HG02970 (cell line): ENCODE measurements around the gene RAB40B.

Experiments used
- ATAC-seq: cut with Tn5 transposase; IDR thresholded peaks from one replicate; pipeline ENCODE4 v1.9.1; 2021; ENCODE audit warnings: mild to moderate bottlenecking, moderate library complexity, moderate number of reproducible peaks; ENCODE audit not compliant: unreplicated experiment, low FRiP score

Gene RAB40B

GRCh38 chr17:82694647-82695046 lies 3.9 kb downstream of the RAB40B start:
- ATAC-seq: no peak

- no peak for ATAC-seq
These were observed 5.2 kb downstream of the RAB40B start for GRCh38 chr17:82693168-82693867.

- ATAC-seq: no peak
These were observed 6.2 kb downstream of the RAB40B start for GRCh38 chr17:82692268-82692667.

- no peak for ATAC-seq
These were observed 6.8 kb downstream of the RAB40B start for GRCh38 chr17:82691714-82692113.

- no peak for ATAC-seq
These were observed 7.6 kb downstream of the RAB40B start for GRCh38 chr17:82690786-82691489.

- no peak for ATAC-seq
These were observed 9.4 kb downstream of the RAB40B start for GRCh38 chr17:82689077-82689476.

- ATAC-seq: no peak
These were observed 10.6 kb downstream of the RAB40B start for GRCh38 chr17:82687871-82688270.

GRCh38 chr17:82687375-82687861 lies 11.1 kb downstream of the RAB40B start:
- ATAC-seq: no peak

- ATAC-seq: no peak
These were observed 11.9 kb downstream of the RAB40B start for GRCh38 chr17:82686366-82687324.

- no peak for ATAC-seq
These were observed 13.2 kb downstream of the RAB40B start for GRCh38 chr17:82685291-82685690.

GRCh38 chr17:82684228-82684841 lies 14.2 kb downstream of the RAB40B start:
- no peak for ATAC-seq

GRCh38 chr17:82683534-82683933 lies 15.0 kb downstream of the RAB40B start:
- no peak for ATAC-seq

GRCh38 chr17:82681547-82681946 lies 17.0 kb downstream of the RAB40B start:
- ATAC-seq: no peak

- ATAC-seq: no peak
These were observed 18.7 kb downstream of the RAB40B start for GRCh38 chr17:82679586-82680465.

GRCh38 chr17:82678265-82678891 lies 20.1 kb downstream of the RAB40B start:
- no peak for ATAC-seq

- no peak for ATAC-seq
These were observed 21.1 kb downstream of the RAB40B start for GRCh38 chr17:82677353-82677925.

GRCh38 chr17:82675476-82676245 lies 22.8 kb downstream of the RAB40B start:
- ATAC-seq: no peak
